Pancreas (tissue), 10 donors: Measurements from ENCODE around the gene ADAMTSL1. TPM values are rescaled to one million over a fixed set of nuclear protein-coding genes. Genes with fewer than 3 reads are reported as not detected.

ENCODE experiments used
- ATAC-seq, 4 donors: fragments of 200-7000 bp; cut with Tn5 transposase; one replicate each; pipeline versions ENCODE4 v1.8.0 to v1.9.1; 2020; ENCODE audit warnings: mild to moderate bottlenecking in 4 of 4, moderate library complexity in 4 of 4
- DNase-seq, 6 donors: peaks; one replicate each; pipeline ENCODE4 v3.0.0-alpha.2; 2020
- FAIRE-seq: peaks from 2 replicates; lab custom pipeline; 2012; peaks lifted over from hg19 to GRCh38; lab: Jason Lieb, UNC
- H3K27ac ChIP-seq, 4 donors: fragments of 200-600 bp; sonication (generic); 1 replicate in 3 of 4; 2 replicates in 1 of 4; pipeline versions ENCODE4 v1.5.0 to v1.8.0; 2020
- H3K27me3 ChIP-seq, 4 donors: fragments of 200-600 bp; one replicate each; pipeline ENCODE4 v1.8.0; 2021
- H3K36me3 ChIP-seq, 3 donors: fragments of 200-600 bp; sonication (generic) in 1 of 3; one replicate each; pipeline versions ENCODE4 v1.5.0 to v1.8.0; 2020 to 2021
- H3K4me1 ChIP-seq, 3 donors: fragments of 200-600 bp; one replicate each; pipeline ENCODE4 v1.8.0; 2021
- H3K4me3 ChIP-seq, 4 donors: fragments of 200-600 bp; sonication (generic) in 2 of 4; one replicate each; pipeline versions ENCODE4 v1.5.0 to v1.8.0; 2020 to 2021
- H3K9me3 ChIP-seq, 4 donors: fragments of 200-600 bp; one replicate each; pipeline ENCODE4 v1.8.0; 2021
- CTCF ChIP-seq, 4 donors: fragments of 200-600 bp; sonication (generic) in 3 of 4; IDR thresholded peaks; one replicate each; pipeline versions ENCODE4 v1.5.0 to v1.8.0; 2021; ENCODE audit warnings: antibody characterized with exemption in 4 of 4
- WGBS, 2 donors: extraction: QIAGEN DNeasy Blood & Tissue Kit; methylation state at CpG; one replicate each; pipeline ENCODE4 v1.1.7; 2013; 5-methylcytosine and 5-hydroxymethylcytosine counted together
- intact Hi-C, 3 donors: fragments of 100-400 bp; cut with DNase I; formaldehyde crosslinking; loops; one replicate each; pipeline versions ENCODE4 v1.11.1 to v1.14.2; 2022
- polyA plus RNA-seq, 2 donors: library from polyadenylated mRNA; stranded (reverse); fragments of 200-250 nt; gene quantifications; one replicate each; pipeline ENCODE4 v1.2.3, GENCODE V29; 2013
- total RNA-seq, 6 donors: library from RNA; stranded (reverse); fragmentation: NEBNext Ultra II Directional in 4 of 6; extraction: Animal tissue kit (Norgen Biotek cat#: 25700) in 4 of 6; gene quantifications; one replicate each; pipeline versions ENCODE4 v1.2.1 to v1.2.4, GENCODE V29; 2021 to 2023
- donor health status: healthy with polysubstance abuse.
- donor health status: DM: no; HTN: no; CAD: no; lungs with moderate emphysema.
- donor health status: DM: no; HTN: no; CAD: no.
- donor health status: control.
- donor health status: control.
- donor health status: Bipolar disorder and iron deficiency.
- donor health status: DM: yes; HTN: yes; CAD: no.
- donor health status: DM: no; HTN: no; CAD: no.
- donor health status: DM: no; HTN: no; CAD: no.
- donor health status: DM: yes; HTN: yes; CAD: no.

Gene ADAMTSL1
- total and polyA plus RNA-seq, 8 donors = 0.24 to 2.1 (median 0.67) TPM

DNA sequence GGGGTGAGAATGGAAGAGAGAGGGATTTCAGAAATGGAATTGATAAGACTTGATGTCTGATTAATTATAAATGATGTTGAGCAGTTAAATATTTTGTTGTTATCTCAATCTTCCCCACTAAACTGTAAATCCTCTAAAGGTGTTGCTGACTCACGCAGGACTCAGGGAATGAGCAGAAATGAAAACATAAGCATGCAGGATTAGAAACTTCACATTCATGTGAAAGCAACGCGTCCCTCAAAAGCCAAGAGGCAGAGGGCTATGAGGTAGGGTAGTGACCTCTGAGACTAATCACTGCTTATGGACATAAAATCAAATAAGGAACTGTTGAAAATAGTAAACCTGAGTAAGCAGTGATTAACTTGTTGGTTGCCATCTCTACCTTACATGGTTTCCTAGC, 21.1 kb downstream of the ADAMTSL1 start:
- 79 to 90% methylated on average over 3 of the region's 3 CpGs for WGBS, 2 donors
- FAIRE-seq = no peak

GRCh38 chr9:18496256-18497000, 22.5 kb downstream of the ADAMTSL1 start:
- Histone ChIP-seq H3K4me3 (no peak overlapping the region), H3K9me3 (no peaks in the 10 kb centered on the region), H3K36me3 (no peaks in the 10 kb centered on the region), H3K27me3 (no peaks in the 10 kb centered on the region), H3K27ac (no peak overlapping the region), H3K4me1 (no peaks in the 10 kb centered on the region)
- no peak for ATAC-seq
- WGBS, 2 donors = 59 to 71% methylated on average over 5 of the region's 5 CpGs
- intact Hi-C loops = no loop called here
- TF ChIP-seq CTCF (IDR thresholded peaks at IDR 0.05) = no peak
- no peak for FAIRE-seq
- DNase-seq = no peak

More for the DNA sequence above, 21.1 kb downstream of the ADAMTSL1 start:
- H3K4me1 ChIP-seq = no peaks in the 10 kb centered on the region
- H3K27me3 ChIP-seq = no peaks in the 10 kb centered on the region
- intact Hi-C loops = no loop called here
- H3K27ac ChIP-seq = no peak overlapping the region
- H3K9me3 ChIP-seq = no peaks in the 10 kb centered on the region
- TF ChIP-seq CTCF (IDR thresholded peaks at IDR 0.05) = no peak
- no peak for DNase-seq
- no peaks in the 10 kb centered on the region for H3K36me3 ChIP-seq
- H3K4me3 ChIP-seq = no peak overlapping the region
- no peak for ATAC-seq

DNA sequence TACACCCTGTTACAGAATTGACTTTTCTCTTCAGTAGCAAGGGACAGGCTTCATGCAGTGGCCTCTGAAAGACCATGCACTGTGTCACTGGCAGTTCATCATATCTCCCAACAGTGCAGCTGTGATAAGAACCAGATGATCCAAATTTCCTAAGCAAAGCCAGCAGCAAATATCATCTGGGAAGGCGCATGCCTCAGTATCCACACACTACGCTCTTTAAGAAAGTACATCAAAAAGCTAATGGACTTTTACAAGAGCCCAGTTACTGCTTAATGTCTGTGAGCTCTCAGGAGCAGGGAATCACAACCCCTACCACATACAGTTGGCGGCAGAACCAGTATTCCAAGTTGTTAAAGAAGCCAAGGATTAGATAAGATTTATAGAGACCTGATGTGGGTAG, 25.1 kb downstream of the ADAMTSL1 start:
- WGBS, 2 donors = 68 to 82% methylated on average over 3 of the region's 3 CpGs
- no peaks in the 10 kb centered on the region for H3K4me1 ChIP-seq
- H3K36me3 ChIP-seq = no peaks in the 10 kb centered on the region
- intact Hi-C loops = no loop called here
- ATAC-seq (no peak), DNase-seq (no peak), FAIRE-seq (no peak)
- no peak for TF ChIP-seq CTCF (IDR thresholded peaks at IDR 0.05)
- H3K9me3 ChIP-seq = no peaks in the 10 kb centered on the region
- no peak overlapping the region for H3K4me3 ChIP-seq
- H3K27ac ChIP-seq = no peak overlapping the region
- H3K27me3 ChIP-seq = no peaks in the 10 kb centered on the region

DNA sequence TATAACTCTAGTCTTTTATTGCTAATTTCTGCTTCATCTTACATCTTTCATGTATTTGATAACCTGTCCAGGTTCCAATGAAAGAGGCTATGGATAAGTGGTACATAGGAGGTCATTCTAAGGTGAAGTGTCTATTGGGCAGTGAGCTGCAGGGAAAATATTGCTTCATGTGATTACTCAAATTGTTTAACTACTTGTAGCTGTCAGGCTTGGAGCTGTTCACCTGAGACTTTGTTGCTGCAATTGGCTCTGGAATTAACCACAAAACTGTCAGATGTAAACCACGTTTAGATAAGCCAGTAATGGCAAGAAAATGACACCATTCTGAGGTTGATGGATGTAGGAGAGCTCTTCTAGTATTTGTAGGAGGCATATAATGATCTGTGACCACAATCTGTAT, 26.0 kb downstream of the ADAMTSL1 start:
- WGBS, 2 donors = 4 to 7% methylated on average over 1 of the region's 1 CpG

More for the DNA sequence above, 26.0 kb downstream of the ADAMTSL1 start:
- Histone ChIP-seq H3K36me3 (no peaks in the 10 kb centered on the region), H3K9me3 (no peaks in the 10 kb centered on the region), H3K4me3 (no peak overlapping the region), H3K27me3 (no peaks in the 10 kb centered on the region), H3K4me1 (no peaks in the 10 kb centered on the region), H3K27ac (no peak overlapping the region)
- intact Hi-C loops = no loop called here
- FAIRE-seq (no peak), DNase-seq (no peak), ATAC-seq (no peak)
- TF ChIP-seq CTCF (IDR thresholded peaks at IDR 0.05) = no peak
